CD14-positive monocyte (primary cell): Measurements from ENCODE around the gene TPRN. TPM values are rescaled to one million over a fixed set of nuclear protein-coding genes. Genes with fewer than 3 reads are reported as not detected.

Experiments used
- DNase-seq, 3 donors: peaks; one replicate each; pipeline ENCODE4 v3.0.0-alpha.2; 2011 to 2022
- H2AFZ ChIP-seq: 2 replicates; pipeline ENCODE4 v1.6.0; 2012; ENCODE audit warnings: mild to moderate bottlenecking, low read depth, low read length, inconsistent platforms; ENCODE audit not compliant: insufficient read depth, poor library complexity, severe bottlenecking
- H3K27ac ChIP-seq, 2 donors: 1 replicate in 1 of 2; 2 replicates in 1 of 2; pipeline ENCODE4 v1.5.1; 2012 to 2013; ENCODE audit warnings: low read length in 2 of 2, control low read depth in 1 of 2, inconsistent platforms in 1 of 2, low read depth in 1 of 2, mild to moderate bottlenecking in 1 of 2
- H3K27me3 ChIP-seq, 2 donors: one replicate each; pipeline versions ENCODE4 v1.6.0 to v1.6.1; 2011 to 2013; ENCODE audit warnings: low read length in 2 of 2; ENCODE audit not compliant: control insufficient read depth in 2 of 2, insufficient read depth in 2 of 2
- H3K36me3 ChIP-seq, 2 donors: replicated peaks in 1 of 2; 1 replicate in 1 of 2; 2 replicates in 1 of 2; pipeline versions ENCODE4 v1.5.1 to v1.6.1; 2012 to 2013; ENCODE audit warnings: low read length in 2 of 2, control low read depth in 1 of 2, inconsistent platforms in 1 of 2, mild to moderate bottlenecking in 1 of 2; ENCODE audit not compliant: insufficient read depth in 2 of 2, control insufficient read depth in 1 of 2
- H3K4me1 ChIP-seq, 2 donors: 1 replicate in 1 of 2; 2 replicates in 1 of 2; pipeline versions ENCODE4 v1.5.1 to v1.6.1; 2012 to 2013; ENCODE audit warnings: low read length in 2 of 2, control low read depth in 1 of 2, inconsistent platforms in 1 of 2, mild to moderate bottlenecking in 1 of 2, moderate library complexity in 1 of 2; ENCODE audit not compliant: insufficient read depth in 2 of 2, control insufficient read depth in 1 of 2
- H3K4me2 ChIP-seq: replicated peaks from 2 replicates; pipeline ENCODE3; 2012; ENCODE audit warnings: low read length, moderate library complexity, mild to moderate bottlenecking; ENCODE audit not compliant: poor library complexity, severe bottlenecking; ENCODE audit errors: extremely low read depth
- H3K4me3 ChIP-seq, 3 experiments: fragments of 200-600 bp in 1 of 3; sonication (generic) in 1 of 3; replicated peaks in 1 of 3; 1 replicate in 2 of 3; 2 replicates in 1 of 3; pipeline ENCODE4 v1.5.1; 2011 to 2013; ENCODE audit warnings: low read length in 3 of 3, mild to moderate bottlenecking in 3 of 3, control low read depth in 2 of 3, low read depth in 2 of 3, inconsistent platforms in 1 of 3, moderate library complexity in 1 of 3
- H3K79me2 ChIP-seq: 2 replicates; pipeline ENCODE4 v1.6.0; 2012; ENCODE audit warnings: mild to moderate bottlenecking, control low read depth, inconsistent platforms, low read length, moderate library complexity; ENCODE audit not compliant: insufficient read depth
- H3K9ac ChIP-seq: 2 replicates; pipeline ENCODE4 v1.6.0; 2017; ENCODE audit warnings: low read length, mild to moderate bottlenecking; ENCODE audit not compliant: insufficient read depth, poor library complexity, severe bottlenecking
- H3K9me3 ChIP-seq, 2 donors: replicated peaks in 1 of 2; 1 replicate in 1 of 2; 2 replicates in 1 of 2; pipeline versions ENCODE4 v1.5.1 to v1.6.1; 2012 to 2013; ENCODE audit warnings: low read length in 2 of 2, control low read depth in 1 of 2; ENCODE audit not compliant: control insufficient read depth in 1 of 2, insufficient read depth in 1 of 2
- H4K20me1 ChIP-seq: 2 replicates; pipeline ENCODE4 v1.6.0; 2012; ENCODE audit warnings: mild to moderate bottlenecking, low read length, control low read depth, moderate library complexity; ENCODE audit not compliant: insufficient read depth
- H3K27ac Mint-ChIP-seq, 7 donors: one replicate each; pipeline ENCODE4 v1.8.0; 2020; ENCODE audit warnings: mild to moderate bottlenecking in 7 of 7, mixed read lengths in 7 of 7, moderate library complexity in 6 of 7, inconsistent platforms in 2 of 7
- H3K27me3 Mint-ChIP-seq, 3 donors: one replicate each; pipeline ENCODE4 v1.8.0; 2021 to 2022; ENCODE audit warnings: low read depth in 3 of 3, mild to moderate bottlenecking in 3 of 3, mixed read lengths in 3 of 3, moderate library complexity in 3 of 3, inconsistent platforms in 1 of 3
- H3K36me3 Mint-ChIP-seq, 2 donors: one replicate each; pipeline ENCODE4 v1.8.0; 2020; ENCODE audit warnings: mixed read lengths in 2 of 2, inconsistent platforms in 1 of 2, mild to moderate bottlenecking in 1 of 2
- H3K4me1 Mint-ChIP-seq: one replicate; pipeline ENCODE4 v1.8.0; 2020; ENCODE audit warnings: mild to moderate bottlenecking, mixed read lengths
- H3K4me3 Mint-ChIP-seq, 2 donors: one replicate each; pipeline ENCODE4 v1.8.0; 2020; ENCODE audit warnings: mild to moderate bottlenecking in 2 of 2, mixed read lengths in 2 of 2, moderate library complexity in 1 of 2
- H3K9me3 Mint-ChIP-seq, 7 donors: one replicate each; pipeline ENCODE4 v1.8.0; 2020 to 2022; ENCODE audit warnings: mixed read lengths in 7 of 7, mild to moderate bottlenecking in 6 of 7, moderate library complexity in 6 of 7, inconsistent platforms in 2 of 7
- CTCF ChIP-seq: fragments of 200-600 bp; IDR thresholded peaks from one replicate; pipeline ENCODE4 v1.8.0; 2022; ENCODE audit warnings: antibody characterized with exemption, mild to moderate bottlenecking
- WGBS: methylation state at CpG from one replicate; pipeline ENCODE4 v1.1.5; 2013; ENCODE audit warnings: missing lambda C conversion rate; ENCODE audit not compliant: insufficient coverage; 5-methylcytosine and 5-hydroxymethylcytosine counted together
- intact Hi-C, 2 donors: fragments of 100-400 bp; cut with micrococcal nuclease; formaldehyde crosslinking; loops; one replicate each; pipeline versions ENCODE4 v1.15.0 to v1.15.1; 2023
- polyA plus RNA-seq, 3 donors: library from polyadenylated mRNA; depleted of rRNA in 1 of 3; unstranded in 2 of 3; stranded (reverse) in 1 of 3; fragments of 300-500 nt in 2 of 3; fragments of >200 nt in 1 of 3; fragmentation: Illumina TruSeq in 2 of 3; gene quantifications; 1 replicate in 2 of 3; 2 replicates in 1 of 3; pipeline ENCODE4 v1.2.3, GENCODE V29; 2012 to 2021

Gene TPRN
- polyA plus RNA-seq, 3 donors: 0.30 to 4.6 (median 0.46) TPM

GRCh38 chr9:137157618-137158415 is 42.7 kb downstream of the TPRN start:
- H3K4me3 ChIP-seq: no peak overlapping the region
- no peaks in the 10 kb centered on the region for H3K36me3 ChIP-seq
- peaks cover 11 to 74% of the 10 kb centered on the region in 2 donors for H3K27me3 ChIP-seq
- H4K20me1 ChIP-seq: no peaks in the 10 kb centered on the region
- DNase-seq: no peak
- no peak overlapping the region for H3K27ac ChIP-seq
- Mint-ChIP-seq H3K4me1 (peaks cover 3% of the 10 kb centered on the region), H3K27me3 (peaks cover 64 to 84% (median 81%) of the 10 kb centered on the region in 3 donors), H3K4me3 (peak overlapping the region in 1 of 2 donors; percentile 67), H3K36me3 (no peaks in the 10 kb centered on the region), H3K9me3 (peaks cover 0 to 21% (median 6%) of the 10 kb centered on the region in 7 donors), H3K27ac (peak overlapping the region in 1 of 7 donors; percentile 63)
- peaks cover 5 to 10% of the 10 kb centered on the region in 2 donors for H3K4me1 ChIP-seq
- no peak overlapping the region for H3K4me2 ChIP-seq
- intact Hi-C loops: no loop called here
- no peaks in the 10 kb centered on the region for H3K79me2 ChIP-seq
- peaks cover 6 to 13% of the 10 kb centered on the region in 2 donors for H3K9me3 ChIP-seq
- TF ChIP-seq CTCF: no peak
- H2AFZ ChIP-seq: no peak overlapping the region
- no peak overlapping the region for H3K9ac ChIP-seq
- 78% methylated on average over 13 of the region's 19 CpGs for WGBS

GRCh38 chr9:137156567-137157375 is 43.8 kb downstream of the TPRN start:
- Histone ChIP-seq H3K4me2 (peak overlapping the region; percentile 39), H3K4me3 (no peak overlapping the region), H3K9ac (no peak overlapping the region), H3K36me3 (no peaks in the 10 kb centered on the region), H3K4me1 (peaks cover 5 to 8% of the 10 kb centered on the region in 2 donors), H4K20me1 (no peaks in the 10 kb centered on the region), H3K9me3 (peaks cover 5 to 6% of the 10 kb centered on the region in 2 donors), H3K79me2 (no peaks in the 10 kb centered on the region), H2AFZ (no peak overlapping the region), H3K27me3 (peaks cover 6 to 64% of the 10 kb centered on the region in 2 donors), H3K27ac (no peak overlapping the region)
- H3K27ac Mint-ChIP-seq: no peak overlapping the region
- intact Hi-C loops: no loop called here
- H3K27me3 Mint-ChIP-seq: peaks cover 58 to 74% (median 72%) of the 10 kb centered on the region in 3 donors
- peaks cover 0 to 13% (median 6%) of the 10 kb centered on the region in 7 donors for H3K9me3 Mint-ChIP-seq
- peaks cover 3% of the 10 kb centered on the region for H3K4me1 Mint-ChIP-seq
- H3K36me3 Mint-ChIP-seq: no peaks in the 10 kb centered on the region
- peak overlapping the region; percentile 47 to 73 for H3K4me3 Mint-ChIP-seq
- DNase-seq: peak in 2 of 3 donors; percentile 10 to 37
- no peak for TF ChIP-seq CTCF
- 4% methylated on average over 52 of the region's 65 CpGs for WGBS
